ENCODE measurements around the gene IRGM.
"Not testable (repeated sequence)": the region's sequence is repeated elsewhere in the genome, so short reads cannot be mapped to it uniquely, and the experiment has no call there.

Gene IRGM

GRCh38 chr5:150829744-150830143 is 16.6 kb upstream of the IRGM start:
- no peak for TF ChIP-seq CTCF (IDR thresholded peaks at IDR 0.05)

DNA sequence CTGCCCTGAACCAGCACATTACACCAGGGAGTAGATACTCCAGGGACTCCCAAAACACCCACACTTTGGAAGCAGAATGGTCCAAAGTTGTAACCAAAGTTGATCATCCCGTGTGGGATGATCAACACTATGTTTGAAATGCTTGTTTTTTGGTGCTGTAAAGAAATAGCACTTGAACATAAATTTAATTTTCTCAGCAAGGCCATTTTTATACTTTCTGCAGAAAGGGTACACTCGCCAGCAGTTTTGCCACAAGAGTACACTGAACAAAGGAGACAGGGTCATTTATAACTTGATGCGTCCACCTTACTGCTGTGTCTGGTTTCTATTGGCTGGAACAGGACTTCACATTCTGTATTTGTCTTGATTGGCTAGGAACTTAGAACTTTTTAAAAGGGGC is 14.5 kb upstream of the IRGM start:
- not testable (repeated sequence) for DNase-seq (ENCODE audit: low spot score); H3K27ac ChIP-seq; H3K4me3 ChIP-seq

More at GRCh38 chr5:150829744-150830143, 16.6 kb upstream of the IRGM start:
- Histone ChIP-seq H3K4me3 (no peak overlapping the region), H3K27ac (no peak overlapping the region)
- no peak for DNase-seq (ENCODE audit: low spot score)

GRCh38 chr5:150836064-150836463 is 10.3 kb upstream of the IRGM start:
- H3K4me3 ChIP-seq: no peak overlapping the region
- no peak for TF ChIP-seq CTCF (IDR thresholded peaks at IDR 0.05)
- DNase-seq (ENCODE audit: low spot score): no peak
- no peak overlapping the region for H3K27ac ChIP-seq

DNA sequence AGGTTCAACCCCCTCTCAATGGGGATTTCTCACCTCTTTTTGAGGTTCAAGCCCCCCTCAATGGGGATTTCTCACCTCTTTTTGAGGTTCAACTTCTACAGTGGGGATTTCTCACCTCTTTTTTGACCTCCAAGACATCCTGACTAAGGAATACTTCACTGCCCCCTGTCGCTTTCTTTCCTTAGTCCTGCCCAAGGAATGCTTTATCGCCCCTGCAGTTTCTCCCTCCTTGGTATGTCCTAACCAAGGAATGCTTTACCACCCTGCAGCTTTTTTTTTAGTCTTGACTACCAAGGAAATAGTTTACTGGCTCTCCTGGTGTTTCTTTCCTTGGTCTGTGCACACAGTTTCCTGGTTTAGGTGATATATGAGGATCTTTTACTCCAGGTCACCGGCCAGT is 9.6 kb upstream of the IRGM start:
- Histone ChIP-seq H3K4me3 (no peak overlapping the region), H3K27ac (no peak overlapping the region)
- no peak for TF ChIP-seq CTCF (IDR thresholded peaks at IDR 0.05)
- DNase-seq (ENCODE audit: low spot score): no peak

GRCh38 chr5:150845185-150845859 is 999 bp upstream of the IRGM start:
- not testable (repeated sequence) for H3K4me3 ChIP-seq; H3K27ac ChIP-seq; DNase-seq (ENCODE audit: low spot score)

- TF ChIP-seq CTCF (IDR thresholded peaks at IDR 0.05): no peak
- Histone ChIP-seq H3K4me3 (peak overlapping the region; percentile 7), H3K27ac (no peak overlapping the region)
- DNase-seq (ENCODE audit: low spot score): no peak
Observed at GRCh38 chr5:150846654-150847333, 473 bp downstream of the IRGM start.

- DNase-seq (ENCODE audit: low spot score): no peak
- Histone ChIP-seq H3K27ac (no peak overlapping the region), H3K4me3 (no peak overlapping the region)
- TF ChIP-seq CTCF (IDR thresholded peaks at IDR 0.05): no peak
Observed at GRCh38 chr5:150847334-150847695, 994 bp downstream of the IRGM start.

DNA sequence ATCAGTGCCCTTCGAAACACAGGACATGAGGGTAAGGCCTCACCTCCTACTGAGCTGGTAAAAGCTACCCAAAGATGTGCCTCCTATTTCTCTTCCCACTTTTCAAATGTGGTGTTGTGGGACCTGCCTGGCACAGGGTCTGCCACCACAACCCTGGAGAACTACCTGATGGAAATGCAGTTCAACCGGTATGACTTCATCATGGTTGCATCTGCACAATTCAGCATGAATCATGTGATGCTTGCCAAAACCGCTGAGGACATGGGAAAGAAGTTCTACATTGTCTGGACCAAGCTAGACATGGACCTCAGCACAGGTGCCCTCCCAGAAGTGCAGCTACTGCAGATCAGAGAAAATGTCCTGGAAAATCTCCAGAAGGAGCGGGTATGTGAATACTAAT is 1.9 kb downstream of the IRGM start:
- no peak overlapping the region for H3K4me3 ChIP-seq
- DNase-seq (ENCODE audit: low spot score): no peak
- no peak overlapping the region for H3K27ac ChIP-seq
- TF ChIP-seq CTCF (IDR thresholded peaks at IDR 0.05): no peak
